ENCODE measurements around the gene SLC30A1. TPM values are rescaled to one million over a fixed set of nuclear protein-coding genes. Genes with fewer than 3 reads are reported as not detected.
"Not testable (repeated sequence)": the region's sequence is repeated elsewhere in the genome, so short reads cannot be mapped to it uniquely, and the experiment has no call there.

The SLC30A1 gene
- total and polyA plus RNA-seq, 2 donors from 2014 or later = 8.2 to 37.7 TPM

DNA sequence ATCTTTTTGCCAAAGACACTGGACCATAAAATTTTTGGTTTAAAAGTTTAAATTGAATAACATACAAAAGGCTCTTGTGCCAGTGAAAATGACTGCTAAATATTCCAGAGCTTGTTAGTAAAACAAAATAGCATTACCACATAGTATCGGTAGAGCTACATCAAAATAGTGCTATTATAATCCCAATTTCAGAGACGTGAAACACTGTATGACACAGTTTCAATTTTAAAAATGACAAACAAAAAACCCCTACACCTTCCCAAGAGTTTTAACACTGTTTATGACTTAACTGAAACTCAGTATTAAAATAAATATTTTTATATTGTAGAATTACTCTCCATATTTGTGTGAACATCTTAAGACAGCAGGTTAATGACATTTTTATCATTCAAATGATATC, 7.0 kb downstream of the SLC30A1 start:
- TF ChIP-seq, protein P1, sequence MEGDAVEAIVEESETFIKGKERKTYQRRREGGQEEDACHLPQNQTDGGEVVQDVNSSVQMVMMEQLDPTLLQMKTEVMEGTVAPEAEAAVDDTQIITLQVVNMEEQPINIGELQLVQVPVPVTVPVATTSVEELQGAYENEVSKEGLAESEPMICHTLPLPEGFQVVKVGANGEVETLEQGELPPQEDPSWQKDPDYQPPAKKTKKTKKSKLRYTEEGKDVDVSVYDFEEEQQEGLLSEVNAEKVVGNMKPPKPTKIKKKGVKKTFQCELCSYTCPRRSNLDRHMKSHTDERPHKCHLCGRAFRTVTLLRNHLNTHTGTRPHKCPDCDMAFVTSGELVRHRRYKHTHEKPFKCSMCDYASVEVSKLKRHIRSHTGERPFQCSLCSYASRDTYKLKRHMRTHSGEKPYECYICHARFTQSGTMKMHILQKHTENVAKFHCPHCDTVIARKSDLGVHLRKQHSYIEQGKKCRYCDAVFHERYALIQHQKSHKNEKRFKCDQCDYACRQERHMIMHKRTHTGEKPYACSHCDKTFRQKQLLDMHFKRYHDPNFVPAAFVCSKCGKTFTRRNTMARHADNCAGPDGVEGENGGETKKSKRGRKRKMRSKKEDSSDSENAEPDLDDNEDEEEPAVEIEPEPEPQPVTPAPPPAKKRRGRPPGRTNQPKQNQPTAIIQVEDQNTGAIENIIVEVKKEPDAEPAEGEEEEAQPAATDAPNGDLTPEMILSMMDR (IDR thresholded peaks at IDR 0.05; ENCODE audit: borderline replicate concordance, extremely low read depth, insufficient read depth) = no peak
- intact Hi-C loops (cut with DNase I) = loop anchor here (10.0 kb wide), 1 partner anchor 83 kb away; no protein-coding TSS in a partner anchor
- Histone ChIP-seq H3K27ac (ENCODE audit: low read depth in 2 of 2, low read length in 2 of 2) (no peak overlapping the region), H3K4me3 (ENCODE audit: low read length in 3 of 3) (no peak overlapping the region), H3K36me3 (ENCODE audit: control insufficient read depth in 2 of 3, insufficient read depth in 3 of 3, low read length in 3 of 3) (peaks cover 0 to 14% (median 5%) of the 10 kb centered on the region in 3 donors), H3K4me1 (ENCODE audit: control insufficient read depth in 2 of 3, insufficient read depth in 2 of 3, low read depth in 1 of 3, low read length in 3 of 3) (peaks cover 3 to 5% (median 4%) of the 10 kb centered on the region in 3 donors), H3K9ac (ENCODE audit: low read length in 3 of 3) (no peak overlapping the region), H3K27me3 (ENCODE audit: control insufficient read depth, insufficient read depth, low read length) (no peaks in the 10 kb centered on the region), H3K9me3 (ENCODE audit: control insufficient read depth in 2 of 3, insufficient read depth in 1 of 3, low read length in 3 of 3) (no peaks in the 10 kb centered on the region)
- DNase-seq (no peak), FAIRE-seq (no peak)

DNA sequence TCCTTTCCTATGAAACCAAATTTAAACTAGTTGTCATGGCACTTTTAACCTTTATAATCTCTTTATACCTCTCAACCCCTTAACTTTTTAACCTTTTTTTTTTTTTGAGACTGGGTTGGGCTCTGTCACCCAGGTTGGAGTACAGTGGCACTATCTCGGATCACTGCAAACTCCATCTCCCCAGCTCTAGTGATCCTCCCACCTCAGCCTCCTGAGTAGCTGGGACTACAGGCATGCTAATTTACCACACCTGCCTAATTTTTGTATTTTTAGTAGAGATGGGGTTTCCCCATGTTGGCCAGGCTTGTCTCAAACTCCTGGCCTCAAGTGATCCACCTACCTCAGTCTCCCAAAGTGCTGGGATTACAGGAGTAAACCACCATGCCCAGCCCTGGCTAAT, 8.6 kb downstream of the SLC30A1 start:
- intact Hi-C loops (cut with DNase I) = loop anchor here (10.0 kb wide), 1 partner anchor 84 kb away; no protein-coding TSS in a partner anchor
- FAIRE-seq = not testable (repeated sequence)

DNA sequence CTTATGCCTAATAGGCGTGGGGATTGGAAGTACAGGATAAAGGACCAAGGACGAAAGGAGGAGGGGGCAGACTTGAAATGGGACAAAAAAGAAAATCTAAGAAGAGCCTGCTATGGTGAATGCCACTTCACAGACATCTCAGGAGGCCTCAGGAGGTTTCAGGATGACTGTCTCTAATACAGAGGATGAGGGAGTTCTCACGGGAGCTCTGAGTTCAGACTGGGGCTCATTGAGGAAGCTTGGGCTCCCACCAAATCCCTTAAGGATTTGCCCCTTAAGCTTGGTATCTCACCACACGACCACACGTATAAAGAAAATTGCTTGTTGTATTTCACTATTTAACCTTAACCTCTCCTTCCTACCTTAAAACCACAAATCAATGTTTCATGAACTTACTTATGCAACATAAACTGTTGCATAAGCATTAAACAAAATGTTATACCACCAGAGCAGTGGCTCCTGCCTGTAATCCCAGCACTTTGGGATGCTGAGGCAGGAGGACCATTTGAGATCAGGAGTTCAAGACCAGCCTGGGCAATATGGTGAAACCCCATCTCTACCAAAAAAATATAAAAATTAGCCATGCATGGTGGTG, 12.4 kb downstream of the SLC30A1 start:
- intact Hi-C loops (cut with DNase I) = no loop called here
- FAIRE-seq (no peak), DNase-seq (no peak)
- H3K27me3 ChIP-seq (ENCODE audit: control insufficient read depth, insufficient read depth, low read length) = no peaks in the 10 kb centered on the region
- no peaks in the 10 kb centered on the region for H3K9me3 ChIP-seq (ENCODE audit: control insufficient read depth in 2 of 3, insufficient read depth in 1 of 3, low read length in 3 of 3)
- TF ChIP-seq, protein P1 (IDR thresholded peaks at IDR 0.05; ENCODE audit: borderline replicate concordance, extremely low read depth, insufficient read depth) = no peak
- no peak overlapping the region for H3K4me3 ChIP-seq (ENCODE audit: low read length in 3 of 3)
- no peak overlapping the region for H3K9ac ChIP-seq (ENCODE audit: low read length in 3 of 3)
- H3K27ac ChIP-seq (ENCODE audit: low read depth in 2 of 2, low read length in 2 of 2) = no peak overlapping the region
- H3K36me3 ChIP-seq (ENCODE audit: control insufficient read depth in 2 of 3, insufficient read depth in 3 of 3, low read length in 3 of 3) = no peaks in the 10 kb centered on the region
- H3K4me1 ChIP-seq (ENCODE audit: control insufficient read depth in 2 of 3, insufficient read depth in 2 of 3, low read depth in 1 of 3, low read length in 3 of 3) = no peaks in the 10 kb centered on the region

More for the DNA sequence above, 8.6 kb downstream of the SLC30A1 start:
- not testable (repeated sequence) for H3K9me3 ChIP-seq (ENCODE audit: control insufficient read depth in 2 of 3, insufficient read depth in 1 of 3, low read length in 3 of 3); H3K4me3 ChIP-seq (ENCODE audit: low read length in 3 of 3); H3K9ac ChIP-seq (ENCODE audit: low read length in 3 of 3); H3K27me3 ChIP-seq (ENCODE audit: control insufficient read depth, insufficient read depth, low read length); H3K36me3 ChIP-seq (ENCODE audit: control insufficient read depth in 2 of 3, insufficient read depth in 3 of 3, low read length in 3 of 3); H3K27ac ChIP-seq (ENCODE audit: low read depth in 2 of 2, low read length in 2 of 2); H3K4me1 ChIP-seq (ENCODE audit: control insufficient read depth in 2 of 3, insufficient read depth in 2 of 3, low read depth in 1 of 3, low read length in 3 of 3); DNase-seq

DNA sequence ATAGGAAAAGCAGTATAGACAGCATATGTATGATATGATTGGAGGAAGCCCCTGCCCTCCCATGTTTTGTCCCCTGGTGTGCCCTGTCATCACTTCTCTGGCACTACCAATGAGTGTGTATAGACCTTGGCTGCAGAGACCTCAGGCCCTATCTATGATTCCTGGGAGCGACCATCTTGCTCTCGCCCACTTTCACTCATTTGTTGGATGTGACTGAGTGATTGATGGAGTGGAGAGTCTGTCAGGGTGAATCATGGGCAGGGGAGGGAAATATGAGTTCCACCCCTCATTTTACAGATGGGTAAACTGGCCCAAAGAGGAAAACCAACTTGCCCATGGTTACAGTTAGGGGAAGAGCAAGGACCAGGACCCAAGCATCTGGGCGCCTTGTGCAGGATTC, 14.9 kb downstream of the SLC30A1 start:
- Histone ChIP-seq H3K4me3 (ENCODE audit: low read length in 3 of 3) (no peak overlapping the region), H3K27ac (ENCODE audit: low read depth in 2 of 2, low read length in 2 of 2) (no peak overlapping the region), H3K4me1 (ENCODE audit: control insufficient read depth in 2 of 3, insufficient read depth in 2 of 3, low read depth in 1 of 3, low read length in 3 of 3) (peaks cover 0 to 5% (median 2%) of the 10 kb centered on the region in 3 donors), H3K27me3 (ENCODE audit: control insufficient read depth, insufficient read depth, low read length) (no peaks in the 10 kb centered on the region), H3K9ac (ENCODE audit: low read length in 3 of 3) (no peak overlapping the region), H3K36me3 (ENCODE audit: control insufficient read depth in 2 of 3, insufficient read depth in 3 of 3, low read length in 3 of 3) (no peaks in the 10 kb centered on the region), H3K9me3 (ENCODE audit: control insufficient read depth in 2 of 3, insufficient read depth in 1 of 3, low read length in 3 of 3) (no peaks in the 10 kb centered on the region)
- TF ChIP-seq, protein P1 (IDR thresholded peaks at IDR 0.05; ENCODE audit: borderline replicate concordance, extremely low read depth, insufficient read depth) = no peak
- DNase-seq (no peak), FAIRE-seq (no peak)
- intact Hi-C loops (cut with DNase I) = no loop called here

Data from kidney (tissue), 14 donors.